ENCODE data around the gene ANKRD66.
A peak's percentile ranks its signal among the peaks of the same experiment; 100 is the strongest.

The ANKRD66 gene

DNA sequence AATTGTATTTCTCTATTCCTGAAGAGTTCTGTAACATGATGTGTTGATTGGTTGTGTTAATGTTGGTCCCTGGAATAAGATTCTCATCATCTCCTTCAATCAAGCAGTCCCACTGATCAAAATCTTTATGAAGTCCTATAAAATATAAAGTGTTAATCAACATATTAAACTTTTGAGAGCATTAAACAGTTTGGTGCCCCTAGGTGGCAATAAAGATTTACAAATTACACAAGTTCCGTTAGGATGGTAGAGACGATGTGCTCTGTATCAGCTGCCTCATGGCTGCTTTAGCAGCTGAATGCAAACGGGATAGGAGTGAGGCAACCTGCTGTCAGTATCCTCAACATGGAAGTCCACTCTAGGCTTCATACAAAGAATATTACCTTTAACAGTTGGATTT is 42.2 kb upstream of the ANKRD66 start:
- no peak overlapping the region for H3K4me3 ChIP-seq (ENCODE audit: low read depth, low read length)
- peaks cover 11% of the 10 kb centered on the region for H3K4me1 ChIP-seq (ENCODE audit: control insufficient read depth, insufficient read depth, low read length)
- no peak overlapping the region for H3K27ac ChIP-seq (ENCODE audit: extremely low read depth, low read depth, low read length)
- ChIA-PET CTCF (interaction anchor here (0.7 to 3.6 kb wide), 19 partner anchors 9 to 484 kb away, joined by 3 to 21 read pairs (median 4); no protein-coding TSS in a partner anchor), POLR2A (no interaction called here)
- H3K9me3 ChIP-seq (ENCODE audit: control insufficient read depth, insufficient read depth, low read depth, low read length) = no peaks in the 10 kb centered on the region
- H3K36me3 ChIP-seq (ENCODE audit: control insufficient read depth in 2 of 2, insufficient read depth in 1 of 2, low read length in 2 of 2) = no peaks in the 10 kb centered on the region
- peak; percentile 66 for TF ChIP-seq ZNF654 (tag by site-specific recombination; IDR thresholded peaks at IDR 0.05; ENCODE audit: low read depth)
- TF ChIP-seq, protein P1, sequence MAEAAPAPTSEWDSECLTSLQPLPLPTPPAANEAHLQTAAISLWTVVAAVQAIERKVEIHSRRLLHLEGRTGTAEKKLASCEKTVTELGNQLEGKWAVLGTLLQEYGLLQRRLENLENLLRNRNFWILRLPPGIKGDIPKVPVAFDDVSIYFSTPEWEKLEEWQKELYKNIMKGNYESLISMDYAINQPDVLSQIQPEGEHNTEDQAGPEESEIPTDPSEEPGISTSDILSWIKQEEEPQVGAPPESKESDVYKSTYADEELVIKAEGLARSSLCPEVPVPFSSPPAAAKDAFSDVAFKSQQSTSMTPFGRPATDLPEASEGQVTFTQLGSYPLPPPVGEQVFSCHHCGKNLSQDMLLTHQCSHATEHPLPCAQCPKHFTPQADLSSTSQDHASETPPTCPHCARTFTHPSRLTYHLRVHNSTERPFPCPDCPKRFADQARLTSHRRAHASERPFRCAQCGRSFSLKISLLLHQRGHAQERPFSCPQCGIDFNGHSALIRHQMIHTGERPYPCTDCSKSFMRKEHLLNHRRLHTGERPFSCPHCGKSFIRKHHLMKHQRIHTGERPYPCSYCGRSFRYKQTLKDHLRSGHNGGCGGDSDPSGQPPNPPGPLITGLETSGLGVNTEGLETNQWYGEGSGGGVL (tag by site-specific recombination; IDR thresholded peaks at IDR 0.05) = no peak
- TF ChIP-seq, protein P2, sequence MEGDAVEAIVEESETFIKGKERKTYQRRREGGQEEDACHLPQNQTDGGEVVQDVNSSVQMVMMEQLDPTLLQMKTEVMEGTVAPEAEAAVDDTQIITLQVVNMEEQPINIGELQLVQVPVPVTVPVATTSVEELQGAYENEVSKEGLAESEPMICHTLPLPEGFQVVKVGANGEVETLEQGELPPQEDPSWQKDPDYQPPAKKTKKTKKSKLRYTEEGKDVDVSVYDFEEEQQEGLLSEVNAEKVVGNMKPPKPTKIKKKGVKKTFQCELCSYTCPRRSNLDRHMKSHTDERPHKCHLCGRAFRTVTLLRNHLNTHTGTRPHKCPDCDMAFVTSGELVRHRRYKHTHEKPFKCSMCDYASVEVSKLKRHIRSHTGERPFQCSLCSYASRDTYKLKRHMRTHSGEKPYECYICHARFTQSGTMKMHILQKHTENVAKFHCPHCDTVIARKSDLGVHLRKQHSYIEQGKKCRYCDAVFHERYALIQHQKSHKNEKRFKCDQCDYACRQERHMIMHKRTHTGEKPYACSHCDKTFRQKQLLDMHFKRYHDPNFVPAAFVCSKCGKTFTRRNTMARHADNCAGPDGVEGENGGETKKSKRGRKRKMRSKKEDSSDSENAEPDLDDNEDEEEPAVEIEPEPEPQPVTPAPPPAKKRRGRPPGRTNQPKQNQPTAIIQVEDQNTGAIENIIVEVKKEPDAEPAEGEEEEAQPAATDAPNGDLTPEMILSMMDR (tag by site-specific recombination; IDR thresholded peaks at IDR 0.05) = peak; percentile 24; the same call in 1 of the 2 replicates
- no peak for TF ChIP-seq ZNF132 (tag by site-specific recombination; IDR thresholded peaks at IDR 0.05; ENCODE audit: borderline replicate concordance)
- TF ChIP-seq, protein P3, sequence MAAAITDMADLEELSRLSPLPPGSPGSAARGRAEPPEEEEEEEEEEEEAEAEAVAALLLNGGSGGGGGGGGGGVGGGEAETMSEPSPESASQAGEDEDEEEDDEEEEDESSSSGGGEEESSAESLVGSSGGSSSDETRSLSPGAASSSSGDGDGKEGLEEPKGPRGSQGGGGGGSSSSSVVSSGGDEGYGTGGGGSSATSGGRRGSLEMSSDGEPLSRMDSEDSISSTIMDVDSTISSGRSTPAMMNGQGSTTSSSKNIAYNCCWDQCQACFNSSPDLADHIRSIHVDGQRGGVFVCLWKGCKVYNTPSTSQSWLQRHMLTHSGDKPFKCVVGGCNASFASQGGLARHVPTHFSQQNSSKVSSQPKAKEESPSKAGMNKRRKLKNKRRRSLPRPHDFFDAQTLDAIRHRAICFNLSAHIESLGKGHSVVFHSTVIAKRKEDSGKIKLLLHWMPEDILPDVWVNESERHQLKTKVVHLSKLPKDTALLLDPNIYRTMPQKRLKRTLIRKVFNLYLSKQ (tag by site-specific recombination; IDR thresholded peaks at IDR 0.05; ENCODE audit: borderline replicate concordance) = no peak
- TF ChIP-seq ZBTB17 (tag by site-specific recombination; IDR thresholded peaks at IDR 0.05) = peak; percentile 54
- TF ChIP-seq, protein P4, sequence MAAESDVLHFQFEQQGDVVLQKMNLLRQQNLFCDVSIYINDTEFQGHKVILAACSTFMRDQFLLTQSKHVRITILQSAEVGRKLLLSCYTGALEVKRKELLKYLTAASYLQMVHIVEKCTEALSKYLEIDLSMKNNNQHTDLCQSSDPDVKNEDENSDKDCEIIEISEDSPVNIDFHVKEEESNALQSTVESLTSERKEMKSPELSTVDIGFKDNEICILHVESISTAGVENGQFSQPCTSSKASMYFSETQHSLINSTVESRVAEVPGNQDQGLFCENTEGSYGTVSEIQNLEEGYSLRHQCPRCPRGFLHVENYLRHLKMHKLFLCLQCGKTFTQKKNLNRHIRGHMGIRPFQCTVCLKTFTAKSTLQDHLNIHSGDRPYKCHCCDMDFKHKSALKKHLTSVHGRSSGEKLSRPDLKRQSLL (tag by site-specific recombination; IDR thresholded peaks at IDR 0.05) = peak; percentile 37; the same call in 1 of the 2 replicates

DNA sequence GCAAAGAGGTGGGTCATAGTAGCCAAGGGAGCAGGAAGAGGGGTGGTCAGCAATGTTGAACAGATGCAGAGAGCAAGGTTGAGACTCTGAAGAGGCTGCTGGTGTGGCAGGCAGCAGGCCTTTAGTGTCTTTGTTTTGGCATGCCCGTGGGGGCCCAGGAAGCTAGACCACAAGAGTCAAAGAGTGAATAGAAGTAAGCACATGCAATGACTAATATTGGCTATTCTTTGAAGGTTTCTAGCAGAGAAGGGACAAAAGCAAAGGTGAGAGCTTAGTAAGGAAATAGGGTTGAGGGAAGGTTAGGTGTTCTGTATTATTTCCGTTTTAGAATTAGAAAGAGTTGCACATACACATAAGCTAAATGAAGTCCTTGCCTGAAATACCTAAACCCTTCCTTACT is 40.3 kb upstream of the ANKRD66 start:
- POLR2A ChIA-PET = no interaction called here
- Histone ChIP-seq H3K27ac (ENCODE audit: extremely low read depth, low read depth, low read length) (no peak overlapping the region), H3K4me1 (ENCODE audit: control insufficient read depth, insufficient read depth, low read length) (peaks cover 11% of the 10 kb centered on the region), H3K4me3 (ENCODE audit: low read depth, low read length) (no peak overlapping the region), H3K36me3 (ENCODE audit: control insufficient read depth in 2 of 2, insufficient read depth in 1 of 2, low read length in 2 of 2) (no peaks in the 10 kb centered on the region), H3K9me3 (ENCODE audit: control insufficient read depth, insufficient read depth, low read depth, low read length) (no peaks in the 10 kb centered on the region)
- TF ChIP-seq ZNF660 (tag by site-specific recombination; IDR thresholded peaks at IDR 0.05) (no peak), ZNF623 (tag by site-specific recombination; IDR thresholded peaks at IDR 0.05) (no peak), ZNF169 (tag by site-specific recombination; IDR thresholded peaks at IDR 0.05) (no peak), ZNF23 (tag by site-specific recombination; IDR thresholded peaks at IDR 0.05; ENCODE audit: borderline replicate concordance) (no peak), ZNF514 (tag by site-specific recombination; IDR thresholded peaks at IDR 0.05) (no peak), ZNF843 (tag by site-specific recombination; IDR thresholded peaks at IDR 0.05) (no peak), GLIS1 (tag by site-specific recombination; IDR thresholded peaks at IDR 0.05) (no peak), ZNF768 (tag by site-specific recombination; IDR thresholded peaks at IDR 0.05) (no peak), GFI1B (tag by site-specific recombination; IDR thresholded peaks at IDR 0.05) (no peak), ZNF223 (tag by site-specific recombination; IDR thresholded peaks at IDR 0.05) (no peak)
- TF ChIP-seq, protein P5, sequence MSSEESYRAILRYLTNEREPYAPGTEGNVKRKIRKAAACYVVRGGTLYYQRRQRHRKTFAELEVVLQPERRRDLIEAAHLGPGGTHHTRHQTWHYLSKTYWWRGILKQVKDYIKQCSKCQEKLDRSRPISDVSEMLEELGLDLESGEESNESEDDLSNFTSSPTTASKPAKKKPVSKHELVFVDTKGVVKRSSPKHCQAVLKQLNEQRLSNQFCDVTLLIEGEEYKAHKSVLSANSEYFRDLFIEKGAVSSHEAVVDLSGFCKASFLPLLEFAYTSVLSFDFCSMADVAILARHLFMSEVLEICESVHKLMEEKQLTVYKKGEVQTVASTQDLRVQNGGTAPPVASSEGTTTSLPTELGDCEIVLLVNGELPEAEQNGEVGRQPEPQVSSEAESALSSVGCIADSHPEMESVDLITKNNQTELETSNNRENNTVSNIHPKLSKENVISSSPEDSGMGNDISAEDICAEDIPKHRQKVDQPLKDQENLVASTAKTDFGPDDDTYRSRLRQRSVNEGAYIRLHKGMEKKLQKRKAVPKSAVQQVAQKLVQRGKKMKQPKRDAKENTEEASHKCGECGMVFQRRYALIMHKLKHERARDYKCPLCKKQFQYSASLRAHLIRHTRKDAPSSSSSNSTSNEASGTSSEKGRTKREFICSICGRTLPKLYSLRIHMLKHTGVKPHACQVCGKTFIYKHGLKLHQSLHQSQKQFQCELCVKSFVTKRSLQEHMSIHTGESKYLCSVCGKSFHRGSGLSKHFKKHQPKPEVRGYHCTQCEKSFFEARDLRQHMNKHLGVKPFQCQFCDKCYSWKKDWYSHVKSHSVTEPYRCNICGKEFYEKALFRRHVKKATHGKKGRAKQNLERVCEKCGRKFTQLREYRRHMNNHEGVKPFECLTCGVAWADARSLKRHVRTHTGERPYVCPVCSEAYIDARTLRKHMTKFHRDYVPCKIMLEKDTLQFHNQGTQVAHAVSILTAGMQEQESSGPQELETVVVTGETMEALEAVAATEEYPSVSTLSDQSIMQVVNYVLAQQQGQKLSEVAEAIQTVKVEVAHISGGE (tag by site-specific recombination; conservative IDR thresholded peaks at IDR 0.05; ENCODE audit: low read depth) = no peak
- TF ChIP-seq, protein P6, sequence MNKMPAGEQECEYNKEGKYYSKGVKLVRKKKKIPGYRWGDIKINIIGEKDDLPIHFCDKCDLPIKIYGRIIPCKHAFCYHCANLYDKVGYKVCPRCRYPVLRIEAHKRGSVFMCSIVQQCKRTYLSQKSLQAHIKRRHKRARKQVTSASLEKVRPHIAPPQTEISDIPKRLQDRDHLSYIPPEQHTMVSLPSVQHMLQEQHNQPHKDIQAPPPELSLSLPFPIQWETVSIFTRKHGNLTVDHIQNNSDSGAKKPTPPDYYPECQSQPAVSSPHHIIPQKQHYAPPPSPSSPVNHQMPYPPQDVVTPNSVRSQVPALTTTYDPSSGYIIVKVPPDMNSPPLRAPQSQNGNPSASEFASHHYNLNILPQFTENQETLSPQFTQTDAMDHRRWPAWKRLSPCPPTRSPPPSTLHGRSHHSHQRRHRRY (tag by site-specific recombination; IDR thresholded peaks at IDR 0.05) = no peak
- CTCF ChIA-PET = interaction anchor here (0.6 to 3.4 kb wide), 4 partner anchors 29 to 578 kb away, joined by 3 to 9 read pairs (median 4); partner anchors contain the start of gene PLA2G7
